HG02943 (cell line): Measurements from ENCODE around the gene KCNK10.

Source experiments
- ATAC-seq: cut with Tn5 transposase; IDR thresholded peaks from one replicate; pipeline ENCODE4 v1.9.1; 2021; ENCODE audit warnings: mild to moderate bottlenecking, low read depth, moderate library complexity; ENCODE audit not compliant: unreplicated experiment

Gene KCNK10

GRCh38 chr14:88189417-88190191, 133.5 kb downstream of the KCNK10 start:
- ATAC-seq = peak; percentile 75

- no peak for ATAC-seq
These were observed 134.2 kb downstream of the KCNK10 start for GRCh38 chr14:88188745-88189416.

DNA sequence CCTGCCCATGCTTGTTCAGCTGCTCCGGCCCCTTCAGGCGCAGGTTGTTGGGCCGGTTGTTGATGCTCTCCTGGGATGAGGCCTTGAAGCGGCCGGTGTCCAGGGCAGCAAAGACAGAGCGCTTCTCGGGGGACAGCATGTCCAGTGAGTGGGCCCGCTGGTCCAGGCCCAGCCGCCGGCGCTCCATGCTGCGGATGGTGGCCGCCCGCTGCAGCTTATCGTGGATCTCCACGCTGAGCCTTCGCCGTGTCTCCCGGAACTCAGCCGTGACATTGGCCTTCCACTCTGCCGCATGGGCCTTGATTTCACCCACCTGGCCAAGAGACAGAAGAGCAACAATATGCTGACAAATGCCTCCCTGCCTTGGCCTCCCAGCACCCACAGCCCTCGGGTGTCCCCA, 137.2 kb downstream of the KCNK10 start:
- ATAC-seq = no peak

DNA sequence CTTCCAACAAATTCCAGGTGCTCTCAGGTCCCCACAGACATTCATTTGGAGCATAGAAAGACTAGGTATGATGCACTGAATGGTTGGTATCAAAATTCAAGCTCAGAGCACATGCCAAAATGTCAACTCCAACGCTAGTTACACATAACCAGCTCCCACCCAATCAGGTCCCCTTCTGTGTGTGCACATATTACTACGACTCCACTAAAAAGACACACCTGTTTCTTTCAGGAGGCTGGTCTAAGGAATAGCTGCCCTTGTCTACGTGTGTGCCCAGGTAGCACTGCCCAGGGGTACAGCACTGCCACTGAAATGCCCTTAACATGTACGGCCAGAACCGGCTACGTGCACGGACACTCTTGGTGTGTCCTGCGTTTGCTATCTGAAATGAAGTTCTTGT, 138.1 kb downstream of the KCNK10 start:
- ATAC-seq = no peak

DNA sequence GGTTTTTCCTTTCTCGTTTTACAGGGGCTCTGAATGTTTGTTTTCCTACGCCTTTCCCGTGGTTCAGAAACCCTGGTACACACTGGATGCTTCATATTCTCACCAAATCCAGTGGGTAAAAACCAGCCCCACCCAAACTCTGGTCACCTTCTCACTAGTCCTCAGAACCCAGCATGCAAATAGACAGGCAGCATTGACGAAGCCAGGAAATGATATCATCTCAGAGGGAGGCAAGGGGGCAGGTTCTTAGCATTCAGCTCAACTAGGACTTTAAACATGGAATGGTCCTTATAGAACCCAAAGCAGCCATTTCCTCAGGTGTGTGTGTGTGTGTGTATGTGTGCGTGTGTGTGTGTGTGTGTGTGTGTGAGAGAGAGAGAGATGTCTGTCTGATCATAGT, 142.0 kb downstream of the KCNK10 start:
- ATAC-seq = no peak

DNA sequence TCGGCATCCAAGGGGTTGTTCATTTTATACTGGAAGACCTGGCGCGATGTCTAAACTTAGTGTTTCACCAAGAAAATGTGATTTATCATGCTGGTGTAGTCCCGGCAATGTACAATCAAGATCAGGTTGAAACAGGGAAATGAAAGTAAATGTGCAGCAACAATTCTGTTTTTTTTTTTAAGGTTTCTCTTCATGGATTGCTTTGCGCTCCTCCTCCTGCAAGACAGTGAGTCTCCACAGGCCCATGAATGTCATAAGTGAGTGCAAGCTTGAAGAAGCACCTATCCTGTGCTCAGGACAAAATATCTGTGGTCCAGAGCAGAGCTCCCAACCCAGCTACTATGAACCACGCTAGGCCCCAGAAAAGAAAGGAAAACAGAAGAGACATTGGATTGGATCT, 143.4 kb downstream of the KCNK10 start:
- no peak for ATAC-seq

- no peak for ATAC-seq
These were observed 152.7 kb downstream of the KCNK10 start for GRCh38 chr14:88170333-88170732.

GRCh38 chr14:88168498-88169165, 154.4 kb downstream of the KCNK10 start:
- ATAC-seq = no peak

- no peak for ATAC-seq
These were observed 155.0 kb downstream of the KCNK10 start for GRCh38 chr14:88168025-88168424.

DNA sequence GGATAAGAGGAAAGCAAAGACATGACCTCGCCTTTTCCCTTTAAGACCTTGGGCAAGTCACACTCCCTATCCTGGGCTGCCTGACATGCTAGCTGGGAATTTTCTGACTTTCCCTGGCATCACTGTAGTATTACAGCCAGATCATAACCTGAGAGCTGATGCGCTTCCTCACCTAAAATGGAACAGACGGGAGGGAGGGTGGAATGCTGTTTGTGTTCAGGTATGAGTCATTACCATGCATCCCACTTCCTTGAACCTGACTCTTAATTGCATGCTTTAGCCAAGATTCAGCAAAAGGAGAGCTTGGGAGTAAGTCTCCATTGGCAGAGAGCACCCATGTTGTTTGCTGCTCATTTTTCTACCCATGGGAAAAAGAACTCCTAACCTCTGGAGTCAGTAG, 156.5 kb downstream of the KCNK10 start:
- ATAC-seq = no peak

- ATAC-seq = no peak
These were observed 158.0 kb downstream of the KCNK10 start for GRCh38 chr14:88164906-88165534.

DNA sequence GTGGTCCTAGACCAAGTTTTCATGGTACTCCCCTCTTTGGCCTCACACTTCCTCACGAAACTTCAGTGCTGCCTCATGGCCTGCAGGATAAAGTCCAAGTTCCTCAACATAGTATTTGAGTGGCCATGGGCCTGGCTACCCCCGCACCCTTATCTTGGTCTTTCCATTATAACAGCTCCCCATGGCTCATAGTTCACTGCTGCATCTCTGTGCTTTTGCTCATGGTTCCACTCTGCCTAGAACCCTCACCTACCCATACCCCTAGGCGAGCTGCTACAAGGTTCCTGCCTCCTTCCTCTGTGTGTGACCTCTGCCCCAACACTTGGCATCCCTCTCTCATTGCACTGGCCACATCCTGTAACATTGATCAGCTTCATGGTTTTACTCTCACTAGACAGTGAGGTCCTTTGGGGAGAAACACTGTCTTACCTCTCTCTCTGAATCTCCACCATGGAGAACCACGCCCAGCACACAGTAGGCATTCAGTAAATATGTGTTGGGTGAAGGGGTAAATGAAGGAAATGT, 159.3 kb downstream of the KCNK10 start:
- no peak for ATAC-seq

DNA sequence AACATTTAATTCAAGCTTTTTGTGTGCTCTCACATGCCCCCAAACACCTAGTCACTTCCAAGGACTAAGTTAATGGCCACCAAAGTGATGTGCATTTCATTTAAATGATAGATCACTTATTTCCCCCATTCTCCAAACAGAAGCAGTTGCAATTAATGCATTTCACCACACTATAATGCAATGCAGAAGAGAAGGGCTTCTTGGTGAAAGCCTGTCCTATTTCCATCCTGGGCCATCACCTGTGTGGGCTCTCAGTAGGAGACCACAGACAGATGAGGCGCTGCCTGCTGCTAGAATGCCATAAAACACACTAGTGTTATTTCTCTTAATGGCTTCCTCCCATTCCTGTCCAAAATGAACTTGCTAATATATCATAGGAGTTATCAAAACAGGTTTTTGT, 166.9 kb downstream of the KCNK10 start:
- ATAC-seq = no peak

DNA sequence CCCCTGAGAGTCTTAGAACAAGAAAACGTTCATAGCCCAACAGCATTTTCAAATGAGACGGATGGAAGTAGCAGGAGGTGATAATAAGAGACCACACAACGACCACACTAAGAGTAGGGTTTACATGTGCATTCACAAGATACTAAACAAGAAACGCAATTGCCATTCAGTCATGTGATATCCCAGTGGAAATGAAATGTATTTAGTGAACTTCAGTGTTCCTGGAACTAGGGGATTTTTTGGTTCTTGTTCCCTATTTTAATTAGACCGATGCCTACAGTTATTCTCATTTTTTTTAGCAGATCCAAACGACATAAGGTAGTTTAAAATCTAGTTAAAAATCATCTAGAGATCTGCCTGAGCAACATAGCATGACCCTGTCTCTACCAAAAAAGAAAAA, 168.1 kb downstream of the KCNK10 start:
- no peak for ATAC-seq

- no peak for ATAC-seq
These were observed 168.7 kb downstream of the KCNK10 start for GRCh38 chr14:88154321-88154720.

- ATAC-seq = no peak
These were observed 176.0 kb downstream of the KCNK10 start for GRCh38 chr14:88146881-88147649.

DNA sequence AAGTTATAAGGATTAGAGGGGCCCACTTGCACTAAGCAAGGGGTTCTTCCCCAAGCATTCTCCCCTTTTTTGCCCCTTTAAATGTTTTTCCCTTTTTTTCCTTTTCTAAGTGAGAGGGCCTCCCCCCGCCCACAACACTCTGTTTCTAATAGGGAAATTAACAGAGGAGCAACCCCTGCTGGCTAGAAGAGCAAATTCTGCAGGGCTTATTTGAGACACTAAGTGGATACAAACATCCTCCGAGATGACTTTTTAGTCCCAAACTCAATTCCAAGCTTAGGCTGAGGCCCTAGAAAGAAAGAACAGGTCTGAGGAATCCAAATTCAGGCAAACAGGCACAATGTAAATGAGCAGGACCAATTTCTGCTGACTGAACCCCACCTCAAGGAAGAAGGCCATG, 179.3 kb downstream of the KCNK10 start:
- ATAC-seq = no peak

DNA sequence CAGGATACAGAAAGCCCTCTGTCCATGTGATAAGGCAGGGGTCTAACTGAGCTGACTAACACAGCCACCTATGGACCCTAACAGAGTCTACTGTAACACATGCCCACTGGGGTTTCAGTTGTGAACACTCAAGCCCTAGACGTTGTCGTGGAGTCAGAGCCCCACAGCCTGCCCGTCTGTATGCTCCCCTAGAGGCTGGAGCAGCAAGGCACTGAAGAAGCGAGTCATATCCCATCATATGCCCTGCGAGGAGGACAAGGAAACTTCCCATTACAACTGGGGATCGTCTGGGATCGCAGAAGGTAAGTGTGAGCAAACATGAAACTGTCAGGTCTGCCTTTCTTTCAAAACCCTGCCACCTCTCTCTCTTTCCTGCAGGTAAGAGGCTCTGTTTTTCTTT, 180.1 kb downstream of the KCNK10 start:
- no peak for ATAC-seq

DNA sequence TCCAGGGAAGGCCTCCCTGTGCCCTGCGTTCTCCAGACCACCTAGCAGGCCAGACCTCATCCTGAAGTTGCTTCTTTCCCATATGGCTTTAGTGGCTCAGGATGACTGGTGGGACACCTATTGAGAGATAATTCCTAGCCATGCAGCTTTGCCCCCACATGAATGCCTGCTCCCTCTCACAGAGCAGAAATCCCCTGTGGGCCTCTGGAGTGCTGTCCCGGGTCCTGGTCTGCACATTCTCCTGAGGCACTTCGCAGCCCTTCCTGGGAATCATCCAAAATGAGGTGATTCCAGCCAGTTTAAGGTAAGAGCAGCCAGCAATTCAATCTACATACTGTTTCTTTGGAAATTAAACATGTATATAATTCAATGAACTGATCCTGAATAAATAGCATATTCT, 182.2 kb downstream of the KCNK10 start:
- no peak for ATAC-seq

GRCh38 chr14:88137327-88137726, 185.7 kb downstream of the KCNK10 start:
- ATAC-seq = no peak
